IPS-20b (cell line): Measurements from ENCODE around the gene ZNFX1.

Source experiments
- H3K27ac ChIP-seq: one replicate; pipeline ENCODE4 v1.5.1; 2013; ENCODE audit warnings: low read length
- H3K27me3 ChIP-seq: 2 replicates; pipeline ENCODE4 v1.6.1; 2013; ENCODE audit warnings: mild to moderate bottlenecking, low read length, inconsistent platforms; ENCODE audit not compliant: insufficient read depth
- H3K36me3 ChIP-seq: 2 replicates; pipeline ENCODE4 v1.6.1; 2013; ENCODE audit warnings: low read depth, mild to moderate bottlenecking, inconsistent platforms, low read length, moderate library complexity; ENCODE audit not compliant: insufficient read depth
- H3K4me1 ChIP-seq: 2 replicates; pipeline ENCODE4 v1.6.1; 2013; ENCODE audit warnings: mild to moderate bottlenecking, control low read depth, inconsistent platforms, low read length, moderate library complexity; ENCODE audit not compliant: insufficient read depth
- H3K4me3 ChIP-seq: 2 replicates; pipeline ENCODE4 v1.5.1; 2013; ENCODE audit warnings: mild to moderate bottlenecking, low read length, inconsistent platforms
- H3K9ac ChIP-seq: 2 replicates; pipeline ENCODE4 v1.6.1; 2013; ENCODE audit warnings: low read depth, mild to moderate bottlenecking, inconsistent platforms, low read length, moderate library complexity
- H3K9me3 ChIP-seq: 2 replicates; pipeline ENCODE4 v1.6.1; 2013; ENCODE audit warnings: mild to moderate bottlenecking, low read depth, low read length, inconsistent platforms; ENCODE audit not compliant: insufficient read depth

The ZNFX1 gene

DNA sequence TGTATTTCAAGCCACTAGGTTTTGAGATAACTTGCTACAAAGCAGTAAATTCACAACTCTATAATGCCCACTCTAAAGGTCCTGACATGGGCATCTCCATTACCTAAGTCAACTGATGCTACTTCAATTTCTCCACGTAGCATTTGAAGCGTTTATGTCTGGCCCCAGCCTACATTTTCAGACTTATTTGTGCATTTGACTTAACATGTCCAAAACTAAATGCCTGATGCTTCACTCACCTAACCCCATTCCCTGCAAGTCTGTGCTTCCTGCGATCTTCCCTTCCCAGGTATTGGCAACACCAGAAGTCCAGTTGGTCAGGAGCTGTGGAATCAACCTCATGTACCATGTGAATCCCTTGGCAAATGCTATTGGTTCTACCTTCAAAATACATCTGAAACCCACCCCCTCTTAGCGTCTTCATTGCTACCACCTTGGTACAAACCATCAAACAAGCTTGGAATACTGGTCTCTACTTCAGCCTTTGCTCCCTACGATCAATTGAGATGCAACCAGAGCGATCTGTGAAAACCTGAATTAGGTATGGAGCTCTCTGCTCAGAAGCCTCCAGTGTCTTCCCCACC is 12.8 kb upstream of the ZNFX1 start:
- H3K36me3 ChIP-seq = peaks cover 62% of the 10 kb centered on the region
- no peak overlapping the region for H3K27ac ChIP-seq
- no peaks in the 10 kb centered on the region for H3K9me3 ChIP-seq
- no peaks in the 10 kb centered on the region for H3K27me3 ChIP-seq
- peaks cover 14% of the 10 kb centered on the region; the same call in 1 of the 2 replicates for H3K4me1 ChIP-seq
- no peak overlapping the region for H3K9ac ChIP-seq
- no peak overlapping the region for H3K4me3 ChIP-seq

DNA sequence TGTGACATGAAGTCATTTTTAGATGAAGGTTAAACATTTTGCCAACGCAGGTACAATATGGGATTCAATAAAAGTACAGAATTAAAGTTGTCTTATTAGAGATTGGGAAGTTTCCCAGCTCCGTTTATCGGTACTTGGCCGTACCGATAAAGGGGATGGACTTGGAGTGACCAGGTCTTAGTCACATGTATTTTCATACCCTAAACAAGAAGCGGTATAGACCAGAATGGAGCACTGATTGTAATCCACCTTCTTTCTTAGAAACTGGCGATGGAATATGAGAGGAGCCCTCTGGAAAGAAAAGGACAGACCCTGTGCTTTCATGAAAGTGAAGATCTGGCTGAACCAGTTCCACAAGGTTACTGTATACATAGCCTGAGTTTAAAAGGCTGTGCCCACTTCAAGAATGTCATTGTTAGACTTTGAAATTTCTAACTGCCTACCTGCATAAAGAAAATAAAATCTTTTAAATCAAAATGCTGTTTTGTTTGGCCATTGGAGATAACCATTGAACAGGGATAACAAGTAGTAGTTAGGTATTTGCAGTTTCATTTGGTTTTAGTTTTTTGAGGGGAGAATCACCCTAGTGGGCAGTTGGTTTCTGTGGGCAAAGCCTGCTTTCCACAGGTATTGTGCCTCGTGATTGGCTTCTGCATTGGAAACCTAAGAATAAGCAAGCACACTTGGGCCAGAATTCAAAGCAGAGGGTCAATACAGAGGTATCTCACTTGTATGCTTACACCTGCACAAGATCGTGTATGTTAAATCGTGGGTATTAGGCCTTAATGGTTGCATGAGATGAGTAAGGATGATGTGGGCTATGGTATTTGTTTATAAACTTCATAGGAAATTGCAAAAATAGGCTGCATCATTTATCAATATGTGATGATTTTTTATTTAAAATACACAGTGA is 11.2 kb upstream of the ZNFX1 start:
- H3K9ac ChIP-seq = peak overlapping the region; percentile 24; the same call in 1 of the 2 replicates
- H3K36me3 ChIP-seq = peaks cover 79% of the 10 kb centered on the region
- no peaks in the 10 kb centered on the region for H3K9me3 ChIP-seq
- no peak overlapping the region for H3K4me3 ChIP-seq
- H3K4me1 ChIP-seq = peaks cover 16% of the 10 kb centered on the region
- no peak overlapping the region for H3K27ac ChIP-seq
- H3K27me3 ChIP-seq = no peaks in the 10 kb centered on the region

DNA sequence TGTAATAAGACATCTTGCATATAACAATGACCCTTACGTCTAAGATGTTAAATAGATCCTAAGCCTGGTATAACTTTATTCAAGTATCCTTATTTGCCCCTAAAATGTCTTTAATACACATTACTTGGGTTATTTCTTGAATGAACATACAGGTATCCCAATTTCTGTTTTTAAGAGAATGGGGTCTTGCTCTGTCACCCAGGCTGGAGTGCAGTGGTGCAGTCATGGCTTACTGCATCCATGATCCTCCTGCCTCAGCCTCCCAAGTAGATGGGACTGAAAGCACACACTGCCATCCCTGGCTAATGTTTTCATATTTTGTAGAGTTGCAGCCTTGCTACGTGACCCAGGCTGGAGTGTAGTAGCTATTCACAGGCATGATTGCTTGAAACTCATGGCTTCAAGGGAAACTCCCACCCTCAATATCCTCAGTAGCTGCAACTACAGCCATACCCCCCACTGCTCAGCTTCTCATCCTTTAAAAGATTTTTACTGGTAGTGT is 10.4 kb upstream of the ZNFX1 start:
- Histone ChIP-seq H3K4me3 (no peak overlapping the region), H3K4me1 (peaks cover 16% of the 10 kb centered on the region), H3K27ac (no peak overlapping the region), H3K27me3 (no peaks in the 10 kb centered on the region), H3K9me3 (no peaks in the 10 kb centered on the region), H3K36me3 (peaks cover 86% of the 10 kb centered on the region), H3K9ac (peak overlapping the region; percentile 24; the same call in 1 of the 2 replicates)

DNA sequence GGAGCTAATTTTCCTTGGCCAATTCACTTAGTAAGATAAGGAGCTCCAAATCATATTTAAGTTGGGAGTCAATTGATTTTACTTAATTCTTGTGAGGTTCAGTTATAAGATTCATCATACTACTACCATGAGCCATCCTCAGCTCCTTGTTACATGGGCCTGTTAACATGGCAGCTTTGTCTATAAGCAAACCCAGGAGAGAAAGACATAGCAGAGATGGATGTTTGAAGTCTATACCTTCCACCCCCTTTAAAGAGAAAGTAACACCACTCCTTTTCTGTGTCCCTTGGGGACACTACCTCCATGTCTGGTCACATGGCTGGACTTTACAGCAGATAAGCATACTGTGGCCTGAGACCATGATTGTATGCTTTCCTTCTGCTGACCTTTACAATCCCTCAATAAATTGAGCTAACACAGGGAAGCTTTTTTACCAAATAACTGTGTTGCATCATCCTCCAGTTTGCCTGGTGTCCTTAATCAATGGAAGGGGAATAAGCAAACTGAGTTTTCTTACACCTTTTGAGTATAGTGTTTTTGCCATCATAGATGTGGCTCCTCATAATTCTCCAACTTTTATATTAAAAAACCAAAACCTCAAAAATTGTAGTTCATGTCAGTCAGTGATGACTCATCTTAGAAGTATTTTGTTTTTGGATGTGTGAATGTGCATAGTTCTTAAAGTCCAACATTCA is 9.8 kb upstream of the ZNFX1 start:
- Histone ChIP-seq H3K9ac (peak overlapping the region; percentile 41; the same call in 1 of the 2 replicates), H3K36me3 (peaks cover 92% of the 10 kb centered on the region), H3K4me3 (peak overlapping the region; percentile 95), H3K27me3 (no peaks in the 10 kb centered on the region), H3K4me1 (peaks cover 12% of the 10 kb centered on the region), H3K27ac (peak overlapping the region; percentile 19), H3K9me3 (no peaks in the 10 kb centered on the region)

DNA sequence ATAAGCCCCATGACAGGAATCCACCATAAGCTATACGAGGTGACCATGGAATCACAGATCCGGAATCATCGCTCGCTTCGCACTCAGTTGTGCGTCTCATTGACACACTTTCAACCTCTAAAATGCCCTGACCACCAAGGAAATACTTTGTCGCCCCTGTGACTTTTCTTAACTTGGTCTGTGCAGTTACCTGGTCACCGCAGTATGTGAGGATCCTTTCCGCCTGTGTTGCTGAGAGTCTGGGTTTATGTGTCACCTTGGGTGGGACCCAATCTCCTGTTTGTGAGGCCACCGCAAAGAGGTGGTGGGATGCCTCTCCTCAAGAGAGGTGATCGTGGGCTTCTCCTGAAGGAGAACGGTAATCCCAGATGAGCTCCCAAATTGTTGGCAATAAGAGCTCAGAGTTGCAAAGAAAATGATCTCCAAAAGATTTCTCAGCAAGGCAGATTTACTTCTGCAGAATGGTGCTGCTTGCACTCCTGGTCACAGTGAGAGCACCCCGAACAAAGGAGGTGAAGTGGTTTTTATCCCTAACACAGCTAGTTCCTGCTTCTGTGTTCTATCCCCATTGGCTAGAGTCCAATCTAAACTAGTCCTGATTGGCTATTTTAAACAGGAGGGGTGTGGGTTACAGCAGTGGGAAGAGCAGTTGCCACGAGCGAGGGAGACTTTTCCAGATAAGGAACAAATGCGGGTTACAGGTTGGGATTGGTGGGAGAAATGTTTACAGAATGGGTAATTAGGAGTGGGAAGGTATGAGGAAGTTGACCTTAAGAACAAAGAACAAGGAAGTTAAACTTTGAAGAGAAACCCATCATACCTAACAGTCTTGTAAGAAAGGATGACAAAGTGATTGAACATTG is 9.1 kb upstream of the ZNFX1 start:
- Histone ChIP-seq H3K4me3 (peak overlapping the region; percentile 95), H3K27ac (peak overlapping the region; percentile 19), H3K9me3 (no peaks in the 10 kb centered on the region), H3K36me3 (peaks cover 95% of the 10 kb centered on the region), H3K4me1 (peaks cover 12% of the 10 kb centered on the region), H3K9ac (peak overlapping the region; percentile 41; the same call in 1 of the 2 replicates), H3K27me3 (no peaks in the 10 kb centered on the region)

DNA sequence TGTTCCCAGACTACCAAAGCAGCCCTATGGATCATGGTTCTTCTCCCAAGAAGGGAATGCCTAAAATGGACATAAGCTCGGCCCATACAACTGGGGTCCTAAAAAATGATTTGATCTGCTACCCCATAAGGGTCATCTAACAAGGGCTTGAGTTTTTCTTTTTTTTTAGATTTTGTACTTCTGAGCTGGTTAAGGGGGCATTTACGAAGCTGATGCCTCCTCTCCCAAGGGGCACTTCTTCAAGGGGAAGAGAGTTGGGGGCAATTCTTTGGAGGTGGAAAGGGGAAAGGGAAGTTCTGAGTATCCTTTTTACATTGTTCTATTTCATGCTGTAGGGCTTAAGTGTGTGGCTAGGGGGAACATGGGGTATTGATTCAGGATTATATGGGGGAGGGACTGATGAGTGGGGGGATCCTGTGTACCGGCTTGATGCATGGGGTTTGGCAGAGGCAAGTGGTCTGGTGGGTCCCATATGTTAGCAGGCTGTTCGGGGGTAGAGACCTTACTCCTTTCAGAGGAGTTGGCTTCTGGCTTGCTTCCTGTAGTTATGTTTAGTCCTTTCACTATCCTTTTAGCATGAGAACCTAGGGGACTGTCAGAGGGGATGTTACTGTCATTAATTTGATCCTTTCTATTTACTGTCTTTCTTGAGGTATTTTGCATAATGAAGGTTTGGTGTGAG is 8.1 kb upstream of the ZNFX1 start:
- Histone ChIP-seq H3K27ac (no peak overlapping the region), H3K9me3 (no peaks in the 10 kb centered on the region), H3K4me1 (peaks cover 12% of the 10 kb centered on the region), H3K36me3 (peaks cover 97% of the 10 kb centered on the region), H3K4me3 (peak overlapping the region; percentile 95), H3K27me3 (no peaks in the 10 kb centered on the region), H3K9ac (peak overlapping the region; percentile 41)

DNA sequence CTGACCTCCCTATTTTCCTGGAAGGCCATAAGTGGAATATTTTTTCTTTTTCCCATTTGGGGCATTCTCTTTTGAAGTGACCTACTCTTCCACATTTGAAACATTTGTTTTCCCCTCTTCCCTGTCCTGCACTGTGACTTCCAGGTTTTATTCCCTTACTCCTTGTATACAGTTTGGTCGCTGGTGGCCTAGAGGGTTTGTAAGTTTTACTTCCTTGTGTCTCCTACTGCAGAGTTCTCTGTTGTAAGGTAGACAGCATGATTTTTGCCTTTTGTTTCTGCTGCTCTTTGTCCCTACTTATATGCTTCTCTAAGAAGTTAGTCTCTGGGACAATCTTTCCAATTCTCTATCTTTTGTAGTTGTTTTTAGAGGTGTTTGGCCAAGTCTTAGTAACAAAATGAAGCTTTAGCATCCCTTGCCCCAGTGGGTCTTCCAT is 7.4 kb upstream of the ZNFX1 start:
- Histone ChIP-seq H3K9ac (peak overlapping the region; percentile 5; the same call in 1 of the 2 replicates), H3K4me1 (peaks cover 12% of the 10 kb centered on the region), H3K36me3 (peaks cover 100% of the 10 kb centered on the region), H3K27ac (no peak overlapping the region), H3K4me3 (peak overlapping the region; percentile 95), H3K27me3 (no peaks in the 10 kb centered on the region), H3K9me3 (no peaks in the 10 kb centered on the region)

DNA sequence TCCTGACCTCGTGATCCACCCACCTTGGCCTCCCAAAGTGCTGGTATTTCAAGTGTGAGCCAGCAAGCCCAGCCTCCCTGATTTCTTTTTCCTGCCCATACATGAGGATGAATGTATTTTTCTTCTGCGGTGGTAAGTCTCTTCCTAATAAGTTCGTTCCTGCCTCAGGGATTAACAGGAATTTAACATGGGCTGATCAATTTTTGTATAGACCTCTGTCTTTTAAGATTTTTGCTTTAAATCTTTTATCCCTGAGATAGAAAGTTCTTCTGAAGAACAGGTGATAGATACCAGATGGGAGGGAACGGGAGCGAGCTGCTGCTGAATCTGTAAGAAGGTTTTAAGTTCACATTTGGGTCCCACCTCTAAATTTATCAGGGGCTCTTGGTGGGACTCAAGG is 7.0 kb upstream of the ZNFX1 start:
- H3K4me3 ChIP-seq = peak overlapping the region; percentile 95
- H3K9me3 ChIP-seq = 0 out of 2 replicates have a peak, but pooled peaks cover 4% of the 10 kb centered on the region

DNA sequence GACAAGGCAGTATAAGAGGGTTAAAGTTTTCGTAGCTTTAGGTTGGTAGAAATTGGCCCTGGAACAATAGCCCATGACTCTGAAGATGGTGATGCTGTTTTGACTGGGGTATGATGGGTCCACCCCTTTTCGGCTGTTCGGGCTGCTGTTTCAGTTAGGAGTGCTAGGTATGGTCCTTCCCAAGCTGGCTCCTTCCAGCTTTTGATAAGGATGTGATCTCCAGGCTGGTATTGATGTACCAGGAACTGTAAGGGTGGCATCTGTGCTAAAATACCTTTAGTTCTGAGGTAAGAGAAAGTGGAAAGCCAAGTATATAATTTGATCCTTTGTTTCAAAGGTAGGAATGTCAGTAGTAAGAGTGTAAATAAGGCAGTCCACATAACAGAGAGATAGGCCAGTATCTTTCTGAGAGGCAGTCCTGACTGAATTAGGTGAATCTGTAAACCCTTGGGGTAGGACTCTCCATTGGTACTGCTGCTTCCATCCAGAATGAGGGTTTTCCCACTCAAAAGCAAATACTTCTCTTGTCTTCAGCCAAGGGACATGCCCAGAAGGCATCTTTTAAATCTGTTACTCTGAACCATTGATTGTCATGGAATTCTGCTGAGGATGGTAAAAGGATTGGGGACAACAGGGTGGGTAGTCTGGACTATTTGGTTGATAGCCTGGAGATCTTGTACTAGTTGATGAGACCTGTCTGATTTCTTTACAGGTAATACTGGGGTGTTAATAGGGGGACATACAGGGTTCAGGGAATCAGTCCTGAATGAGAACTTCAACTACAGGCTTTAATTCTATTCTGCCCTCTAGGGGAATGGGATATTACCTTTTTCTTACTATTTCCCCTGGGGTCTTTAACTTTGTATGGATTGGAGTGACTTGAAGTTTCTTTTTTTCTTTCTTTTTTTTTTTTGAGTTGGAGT is 6.1 kb upstream of the ZNFX1 start:
- Histone ChIP-seq H3K4me3 (peak overlapping the region; percentile 95), H3K27me3 (no peaks in the 10 kb centered on the region), H3K4me1 (peaks cover 12% of the 10 kb centered on the region), H3K9ac (peak overlapping the region; percentile 99), H3K36me3 (peaks cover 100% of the 10 kb centered on the region), H3K9me3 (0 out of 2 replicates have a peak, but pooled peaks cover 4% of the 10 kb centered on the region), H3K27ac (no peak overlapping the region)

More for the DNA sequence above, 7.0 kb upstream of the ZNFX1 start:
- Histone ChIP-seq H3K27me3 (no peaks in the 10 kb centered on the region), H3K27ac (no peak overlapping the region), H3K9ac (peak overlapping the region; percentile 5; the same call in 1 of the 2 replicates), H3K36me3 (peaks cover 100% of the 10 kb centered on the region), H3K4me1 (peaks cover 12% of the 10 kb centered on the region)
